GM23338 (cell line): ENCODE data around the gene TSPAN4. TPM values are rescaled to one million over a fixed set of nuclear protein-coding genes. Genes with fewer than 3 reads are reported as not detected.

ENCODE experiments used
- ATAC-seq: fragments of 200-7000 bp; cut with Tn5 transposase; 3 replicates; pipeline ENCODE4 v1.9.1; 2020
- DNase-seq: peaks from one replicate; pipeline ENCODE4 v3.0.0-alpha.2; 2015; ENCODE audit warnings: low spot score
- H2AFZ ChIP-seq: fragments of 200-600 bp; sonication (generic); 2 replicates; pipeline ENCODE4 v1.8.0; 2016; ENCODE audit warnings: antibody characterized with exemption, mild to moderate bottlenecking, moderate library complexity
- H3F3A ChIP-seq: fragments of 200-600 bp; sonication (generic); replicated peaks from 2 replicates; pipeline ENCODE4 v1.8.0; 2017; ENCODE audit warnings: antibody characterized with exemption, mixed run types, low read depth
- H3K27ac ChIP-seq: fragments of 200-600 bp; sonication (generic); 2 replicates; pipeline ENCODE4 v1.6.1; 2016; ENCODE audit warnings: low read depth
- H3K27me3 ChIP-seq: fragments of 200-600 bp; sonication (generic); 2 replicates; pipeline ENCODE4 v1.8.0; 2016; ENCODE audit warnings: mild to moderate bottlenecking, mixed run types, moderate library complexity; ENCODE audit not compliant: insufficient read depth
- H3K36me3 ChIP-seq: fragments of 200-600 bp; sonication (generic); 2 replicates; pipeline ENCODE4 v1.8.0; 2016; ENCODE audit warnings: mild to moderate bottlenecking; ENCODE audit not compliant: insufficient read depth
- H3K4me1 ChIP-seq: fragments of 200-600 bp; sonication (generic); 2 replicates; pipeline ENCODE4 v1.8.0; 2016; ENCODE audit warnings: mild to moderate bottlenecking, moderate library complexity; ENCODE audit not compliant: insufficient read depth
- H3K4me2 ChIP-seq: fragments of 200-600 bp; sonication (generic); 2 replicates; pipeline ENCODE4 v1.7.1; 2017; ENCODE audit warnings: mixed run types
- H3K4me3 ChIP-seq: fragments of 200-600 bp; sonication (generic); 2 replicates; pipeline ENCODE4 v1.6.1; 2016; ENCODE audit warnings: mixed run types
- H3K79me2 ChIP-seq: fragments of 200-600 bp; sonication (generic); replicated peaks from 2 replicates; pipeline ENCODE4 v1.8.0; 2017; ENCODE audit warnings: mild to moderate bottlenecking; ENCODE audit not compliant: insufficient read depth
- H3K9me2 ChIP-seq: fragments of 200-600 bp; sonication (generic); 2 replicates; pipeline ENCODE4 v1.8.0; 2017; ENCODE audit not compliant: insufficient read depth
- H4K20me1 ChIP-seq: fragments of 200-600 bp; sonication (generic); replicated peaks from 2 replicates; pipeline ENCODE4 v1.8.0; 2017; ENCODE audit warnings: mild to moderate bottlenecking; ENCODE audit not compliant: insufficient read depth
- H3K27ac Mint-ChIP-seq: 2 replicates; pipeline ENCODE4 v1.8.0; 2020; ENCODE audit warnings: inconsistent platforms, mild to moderate bottlenecking, moderate library complexity, mixed read lengths
- H3K27me3 Mint-ChIP-seq: 3 replicates; pipeline ENCODE4 v1.8.0; 2022; ENCODE audit warnings: low read depth, mild to moderate bottlenecking, moderate library complexity, mixed read lengths, inconsistent platforms; ENCODE audit not compliant: insufficient read depth, poor library complexity
- H3K36me3 Mint-ChIP-seq: 3 replicates; pipeline ENCODE4 v1.8.0; 2021; ENCODE audit warnings: low read depth, mild to moderate bottlenecking, inconsistent platforms, moderate library complexity, mixed read lengths
- H3K4me1 Mint-ChIP-seq: 3 replicates; pipeline ENCODE4 v1.8.0; 2020; ENCODE audit warnings: mild to moderate bottlenecking, inconsistent platforms, mixed read lengths
- H3K4me3 Mint-ChIP-seq: 3 replicates; pipeline ENCODE4 v1.8.0; 2021; ENCODE audit warnings: moderate library complexity, mild to moderate bottlenecking, inconsistent platforms, mixed read lengths
- H3K9me3 Mint-ChIP-seq: 3 replicates; pipeline ENCODE4 v1.8.0; 2020; ENCODE audit warnings: moderate library complexity, mild to moderate bottlenecking, inconsistent platforms, mixed read lengths
- CREB1 ChIP-seq: fragments of 250-450 bp; sonication (Bioruptor Pico); IDR thresholded peaks from 2 replicates; pipeline ENCODE4 v1.5.0; 2020; ENCODE audit warnings: low read depth, mild to moderate bottlenecking, moderate library complexity
- CTCF ChIP-seq, 2 experiments: fragments of 200-600 bp in 1 of 2; sonication (generic) in 1 of 2; conservative IDR thresholded peaks; 2 replicates each; pipeline versions ENCODE4 v1.5.1 to v1.6.1; 2016 to 2017; ENCODE audit warnings: antibody characterized with exemption in 2 of 2, low read depth in 2 of 2, mild to moderate bottlenecking in 2 of 2, moderate library complexity in 1 of 2
- ETS1 ChIP-seq: IDR thresholded peaks from 2 replicates; pipeline ENCODE4 v1.6.1; 2016; ENCODE audit warnings: antibody characterized with exemption
- EZH2 ChIP-seq: fragments of 200-600 bp; sonication (generic); IDR thresholded peaks from one replicate; pipeline ENCODE4 v1.8.0; 2017; ENCODE audit warnings: antibody characterized with exemption, mild to moderate bottlenecking, low read depth; ENCODE audit not compliant: unreplicated experiment
- EZH2phosphoT487 ChIP-seq: fragments of 200-600 bp; sonication (generic); IDR thresholded peaks from one replicate; pipeline ENCODE4 v1.8.1; 2018; ENCODE audit warnings: antibody characterized with exemption; ENCODE audit not compliant: unreplicated experiment
- STAT1 ChIP-seq: IDR thresholded peaks from one replicate; pipeline ENCODE4 v1.6.1; 2016; ENCODE audit warnings: antibody characterized with exemption; ENCODE audit not compliant: unreplicated experiment
- ZNF462 ChIP-seq: fragments of 250-450 bp; sonication (Bioruptor Pico); IDR thresholded peaks from 2 replicates; pipeline ENCODE4 v1.5.0; 2020; ENCODE audit warnings: mild to moderate bottlenecking, moderate library complexity
- polyA plus RNA-seq: library from polyadenylated mRNA; unstranded; fragments of >200 nt; fragmentation: Nextera tagmentation; extraction: Ambion mirVana; gene quantifications from 2 replicates; pipeline ENCODE4 v1.2.1, GENCODE V29; 2016
- total RNA-seq: library from RNA; depleted of rRNA; stranded (reverse); fragments of >200 nt; shearing (Covaris generic); gene quantifications from 2 replicates; pipeline ENCODE4 v1.2.3, GENCODE V29; 2014

TSPAN4 gene
- total and polyA plus RNA-seq, 2 experiments from 2014 or later: 76.8 to 150 TPM

- Histone ChIP-seq H4K20me1 (peaks cover 19% of the 10 kb centered on the region), H2AFZ (no peak overlapping the region), H3K27me3 (no peaks in the 10 kb centered on the region), H3K36me3 (peaks cover 22% of the 10 kb centered on the region), H3K79me2 (peaks cover 14% of the 10 kb centered on the region), H3K4me2 (no peak overlapping the region), H3F3A (peaks cover 39% of the 10 kb centered on the region), H3K4me3 (no peak overlapping the region), H3K27ac (0 out of 2 replicates have a peak overlapping the region, but pooled peaks have one; percentile 69), H3K9me2 (no peaks in the 10 kb centered on the region), H3K4me1 (peaks cover 17% of the 10 kb centered on the region)
- Mint-ChIP-seq H3K27me3 (peaks cover 28% of the 10 kb centered on the region), H3K4me1 (peaks cover 22% of the 10 kb centered on the region), H3K36me3 (peaks cover 39% of the 10 kb centered on the region), H3K27ac (no peak overlapping the region), H3K4me3 (no peak overlapping the region), H3K9me3 (peaks cover 5% of the 10 kb centered on the region; the same call in 1 of the 3 replicates)
- DNase-seq: no peak
- TF ChIP-seq STAT1 (no peak), CTCF (conservative IDR thresholded peaks at IDR 0.05; ENCODE audit: low read depth in 2 of 2) (no peak), EZH2phosphoT487 (no peak), ZNF462 (CRISPR knock-in tag) (no peak), ETS1 (no peak), CREB1 (CRISPR knock-in tag) (no peak), EZH2 (no peak)
- no peak for ATAC-seq
Observed at GRCh38 chr11:815675-816432, 26.8 kb upstream of the TSPAN4 start.
